Measurements from ENCODE around the gene PUS10.
"Not testable (repeated sequence)": the region's sequence is repeated elsewhere in the genome, so short reads cannot be mapped to it uniquely, and the experiment has no call there.

Gene PUS10

DNA sequence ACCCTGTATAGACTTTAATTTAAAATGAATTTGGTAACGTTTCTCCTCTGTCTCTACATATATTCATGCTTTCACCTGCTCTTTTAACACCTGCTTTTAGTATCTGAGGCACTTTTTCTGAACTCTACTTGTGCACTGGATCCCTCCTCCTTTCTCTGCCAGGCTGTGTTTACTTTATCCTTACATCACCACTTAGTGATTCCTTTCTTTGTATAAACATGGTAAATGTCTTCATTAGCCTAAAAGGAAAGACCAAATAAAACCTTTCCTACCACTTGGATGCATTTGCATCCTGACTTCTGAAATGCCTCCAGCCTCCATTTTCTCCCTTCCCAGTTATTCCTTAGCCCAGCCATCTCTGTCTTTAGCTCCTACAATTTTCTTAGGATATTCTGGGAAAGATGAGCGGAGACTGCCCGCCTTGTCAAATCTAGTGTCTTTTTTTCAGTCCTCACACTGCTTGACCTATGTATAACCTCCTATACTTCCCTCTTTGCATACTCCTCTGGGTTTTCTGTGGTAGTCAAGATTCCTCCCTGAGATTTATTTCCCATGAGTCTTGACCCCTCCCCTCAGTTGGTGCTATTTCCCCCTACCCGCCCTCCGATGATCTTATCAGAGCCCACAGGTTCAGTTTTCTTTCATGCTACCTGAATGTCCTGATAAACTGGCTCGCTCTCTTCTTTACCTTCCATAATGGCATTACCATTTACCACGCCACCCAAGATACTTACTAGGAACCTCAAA, 91.9 kb downstream of the PUS10 start:
- DNase-seq, result no peak

DNA sequence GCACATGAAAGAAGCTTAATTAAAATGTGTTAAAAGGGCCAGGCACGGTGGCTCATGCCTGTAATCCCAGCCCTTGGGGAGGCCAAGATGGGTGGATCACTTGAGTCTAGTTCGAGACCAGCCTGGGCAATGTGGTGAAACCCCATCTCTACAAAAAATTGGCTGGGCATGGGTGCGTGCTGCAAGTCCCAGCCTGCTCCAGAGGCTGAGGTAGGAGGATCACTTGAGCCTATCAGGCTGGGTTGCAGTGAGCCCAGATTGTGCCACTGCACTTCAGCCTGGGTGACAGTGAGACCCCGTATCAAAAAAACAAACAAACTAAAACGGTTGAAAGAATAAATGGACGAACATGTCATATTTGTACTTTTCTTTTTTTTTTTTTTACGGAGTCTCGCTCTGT, 110.7 kb downstream of the PUS10 start:
- DNase-seq, result no peak

DNA sequence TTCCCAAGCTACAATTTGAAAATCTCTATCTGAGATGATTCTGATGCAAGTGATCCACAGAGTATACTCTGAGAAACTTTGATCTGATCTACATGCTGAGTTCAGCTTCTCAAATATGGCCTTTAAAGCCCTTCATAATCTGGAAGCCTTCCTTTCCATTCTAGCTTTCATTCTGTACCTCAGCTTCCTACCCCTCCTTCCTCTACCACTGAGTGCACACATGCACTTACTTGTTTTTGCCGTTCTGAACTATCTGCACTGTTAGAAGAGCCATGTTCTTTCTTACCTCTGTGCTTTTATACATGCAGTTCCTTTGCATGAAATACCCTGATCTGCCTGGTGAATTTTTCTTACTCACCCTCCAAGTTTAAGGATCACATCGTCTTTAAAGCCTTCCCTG, 111.7 kb downstream of the PUS10 start:
- DNase-seq, result no peak

DNA sequence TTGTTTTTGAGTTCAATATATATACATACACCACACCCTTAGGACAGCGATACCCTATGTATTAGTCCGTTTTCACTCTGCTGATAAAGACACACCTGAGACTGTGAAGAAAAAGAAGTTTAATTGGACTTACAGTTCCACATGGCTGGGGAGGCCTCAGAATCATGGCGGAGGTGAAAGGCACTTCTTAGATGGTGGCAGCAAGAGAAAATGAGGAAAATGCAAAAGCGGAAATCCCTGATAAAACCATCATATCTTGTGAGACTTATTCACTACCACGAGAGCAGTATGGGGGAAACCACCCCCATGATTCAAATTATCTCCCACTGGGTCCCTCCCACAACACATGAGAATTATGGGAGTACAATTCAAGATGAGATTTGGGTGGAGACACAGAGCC, 112.2 kb downstream of the PUS10 start:
- DNase-seq, result not testable (repeated sequence)

DNA sequence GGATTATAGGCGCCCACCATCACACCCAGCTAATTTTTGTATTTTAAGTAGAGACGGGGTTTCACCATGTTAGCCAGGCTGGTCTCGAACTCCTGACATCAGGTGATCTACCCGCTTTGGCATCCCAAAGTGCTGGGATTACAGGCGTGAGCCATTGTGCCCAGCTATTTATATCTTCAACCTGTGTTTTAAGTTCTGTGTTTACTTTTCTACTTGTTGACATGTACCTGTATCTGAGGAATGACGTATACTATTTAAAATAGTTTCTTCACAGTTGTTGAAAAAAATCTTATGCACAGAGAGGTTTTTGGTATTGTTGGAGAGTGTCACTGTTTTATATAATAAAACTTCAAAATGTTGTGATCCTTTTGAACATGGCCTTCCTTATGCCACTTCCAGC, 116.8 kb downstream of the PUS10 start:
- DNase-seq, result not testable (repeated sequence)

DNA sequence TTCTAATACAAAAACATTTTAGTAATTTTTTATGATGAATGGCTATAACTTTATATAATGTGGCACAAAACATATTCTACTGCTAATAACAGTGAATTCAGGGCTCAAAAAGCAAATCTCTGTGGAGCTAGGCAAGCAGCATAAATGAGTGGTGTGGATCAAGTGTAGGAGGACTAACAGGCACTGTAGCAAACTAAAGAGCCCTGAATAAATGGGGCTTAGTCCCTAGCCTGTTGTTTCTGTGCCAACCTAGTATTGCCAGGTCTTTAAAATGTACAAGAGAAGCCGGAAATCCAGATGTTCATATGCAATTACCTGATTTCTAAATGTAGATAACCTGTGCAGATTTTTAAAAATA, 118.2 kb downstream of the PUS10 start:
- no peak for DNase-seq

DNA sequence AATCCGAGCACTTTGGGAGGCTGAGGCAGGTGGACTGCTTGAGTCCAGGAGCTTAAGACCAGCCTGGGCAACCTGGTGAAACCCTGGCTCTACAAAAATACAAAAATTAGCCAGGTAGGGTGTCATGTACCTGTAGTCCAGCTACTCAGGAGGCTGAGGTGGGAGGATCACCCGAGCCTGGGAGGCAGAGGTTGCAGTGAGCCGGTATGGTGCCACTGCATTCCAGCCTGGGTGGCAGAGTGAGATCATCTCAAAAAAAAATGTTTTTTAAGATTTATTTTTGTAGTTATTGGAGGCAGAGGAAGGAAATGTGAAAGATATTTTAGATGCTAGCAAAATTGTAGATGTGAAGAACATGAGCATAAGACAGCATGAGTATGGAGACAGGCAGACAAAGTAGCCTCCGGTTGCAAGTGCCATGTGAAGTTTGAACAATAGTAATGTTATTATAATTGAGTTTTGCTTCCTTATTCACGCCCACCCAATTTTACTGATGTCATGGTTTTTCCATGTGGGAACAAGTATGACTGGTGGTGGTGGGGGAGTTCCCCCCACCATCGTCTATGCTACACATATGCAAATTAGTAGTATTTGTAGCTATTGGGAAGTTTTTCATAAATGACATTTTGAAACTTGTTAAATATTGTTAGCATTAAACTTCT, 118.7 kb downstream of the PUS10 start:
- DNase-seq, result no peak

DNA sequence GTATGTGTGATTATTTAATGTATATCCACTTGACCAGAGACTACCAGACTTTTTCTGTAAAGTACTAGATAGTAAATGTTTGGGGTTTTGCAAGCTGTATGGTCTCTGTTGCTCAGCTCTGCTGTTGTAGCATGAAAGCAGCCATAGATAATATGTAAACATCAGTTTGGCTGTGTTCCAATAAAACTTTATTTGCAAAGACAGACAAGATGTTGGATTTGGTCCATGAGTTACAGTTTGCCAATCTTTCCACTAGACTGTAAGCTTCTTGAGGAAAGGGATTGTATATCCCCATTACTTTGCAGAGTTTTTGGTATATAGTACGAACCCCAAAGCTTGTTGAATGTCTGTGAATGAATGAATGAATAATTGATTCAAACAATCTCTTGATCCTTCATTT, 119.5 kb downstream of the PUS10 start:
- no peak for DNase-seq

Data from activated CD8-positive, alpha-beta memory T cell treated with anti-CD3 and anti-CD28 coated beads, Interleukin-2, amount 50 U/mL, for 48 hours (primary cell).